Heart right ventricle (tissue), 16 donors: Measurements from ENCODE around the gene EEIG2. TPM values are rescaled to one million over a fixed set of nuclear protein-coding genes. Genes with fewer than 3 reads are reported as not detected.

ENCODE experiments used
- ATAC-seq, 8 donors: fragments of 200-7000 bp; cut with Tn5 transposase; one replicate each; pipeline ENCODE4 v1.9.1; 2020; ENCODE audit warnings: mild to moderate bottlenecking in 8 of 8, moderate library complexity in 8 of 8, moderate number of reproducible peaks in 1 of 8
- DNase-seq, 2 donors: peaks; one replicate each; pipeline ENCODE4 v3.0.0-alpha.2; 2020
- H3K27ac ChIP-seq, 10 donors: fragments of 200-600 bp; sonication (generic) in 2 of 10; one replicate each; pipeline versions ENCODE4 v1.5.0 to v1.8.0; 2020 to 2022; ENCODE audit warnings: mild to moderate bottlenecking in 3 of 10
- H3K27me3 ChIP-seq, 7 donors: fragments of 200-600 bp; one replicate each; pipeline ENCODE4 v1.8.0; 2021 to 2022; ENCODE audit warnings: mild to moderate bottlenecking in 2 of 7
- H3K36me3 ChIP-seq, 9 donors: fragments of 200-600 bp; sonication (generic) in 1 of 9; one replicate each; pipeline versions ENCODE4 v1.5.0 to v1.8.0; 2020 to 2022; ENCODE audit warnings: mild to moderate bottlenecking in 2 of 9
- H3K4me1 ChIP-seq, 9 donors: fragments of 200-600 bp; sonication (generic) in 1 of 9; one replicate each; pipeline versions ENCODE4 v1.5.0 to v1.8.0; 2020 to 2022; ENCODE audit warnings: mild to moderate bottlenecking in 4 of 9
- H3K4me3 ChIP-seq, 10 donors: fragments of 200-600 bp; sonication (generic) in 2 of 10; one replicate each; pipeline versions ENCODE4 v1.5.0 to v1.8.0; 2020 to 2022; ENCODE audit warnings: mild to moderate bottlenecking in 7 of 10, moderate library complexity in 2 of 10
- H3K9me3 ChIP-seq, 11 donors: fragments of 200-600 bp in 10 of 11; sonication (generic) in 2 of 11; one replicate each; pipeline versions ENCODE4 v1.5.0 to v1.8.0; 2013 to 2022; ENCODE audit warnings: mild to moderate bottlenecking in 2 of 11, control low read depth in 1 of 11, moderate library complexity in 1 of 11
- WGBS, 2 donors: extraction: QIAGEN DNeasy Blood & Tissue Kit; methylation state at CpG; one replicate each; pipeline ENCODE4 v1.1.7; 2013; ENCODE audit warnings: inconsistent platforms in 1 of 2; 5-methylcytosine and 5-hydroxymethylcytosine counted together
- intact Hi-C, 10 donors: fragments of 100-400 bp; cut with DNase I; formaldehyde crosslinking; loops; one replicate each; pipeline versions ENCODE4 v1.11.1 to v1.14.2; 2022
- polyA plus RNA-seq, 2 donors: library from polyadenylated mRNA; stranded (reverse); fragments of 200-250 nt; gene quantifications; one replicate each; pipeline ENCODE4 v1.2.3, GENCODE V29; 2013
- total RNA-seq, 10 donors: library from RNA; stranded (reverse); fragmentation: NEBNext Ultra II Directional in 3 of 10; extraction: Animal tissue kit (Norgen Biotek cat#: 25700) in 3 of 10; gene quantifications; one replicate each; pipeline versions ENCODE4 v1.2.1 to v1.2.4, GENCODE V29; 2021 to 2023
- TF ChIP-seq, protein P1 (sequence below), 9 donors: fragments of 200-600 bp; sonication (generic) in 2 of 9; IDR thresholded peaks; one replicate each; pipeline versions ENCODE4 v1.5.0 to v1.8.0; 2021 to 2022; ENCODE audit warnings: antibody characterized with exemption in 9 of 9, mild to moderate bottlenecking in 5 of 9, moderate library complexity in 1 of 9
- donor health status: Arrhythmogenic right ventricular cardiomyopathy.
- donor health status: ischemic (EF 13 %, LVEDD 7.1; RV severe dilation, severe dysfunction).
- donor health status: healthy with polysubstance abuse.
- donor health status: DM: no; HTN: yes; CAD: no.
- donor health status: DM: no; HTN: no; CAD: no.
- donor health status: ischemic (EF 25% LVEDD 6.9; RV normal size, moderate dysfunction).
- donor health status: ischemic (EF 25% LVEDD 5.7; RV mildly dilated, moderate dysfunction).
- donor health status: healthy.
- donor health status: DM: yes; HTN: yes; CAD: no.
- donor health status: Ischemic cardiomyopathy.
- donor health status: ischemic (EF 35%, LVEDD 5.7; RV mildly dilated, moderate dysfunction).
- donor health status: nonischemic (EF 11% LVEDD 7.7; RV severe dilation, severe dysfunction).
- donor health status: DM: yes; HTN: yes; CAD: no.
- donor health status: PGD.
- donor health status: ischemic (EF 29% LVEDD 5.4; RV normal size, mild dysfunction).
- donor health status: nonischemic (EF 23%, LVEDD 6.1; RV moderate dilation, normal function).

The EEIG2 gene
- total and polyA plus RNA-seq, 12 donors = 1.5 to 10.0 (median 5.4) TPM

GRCh38 chr1:108584428-108584856 lies 24.5 kb downstream of the EEIG2 start:
- DNase-seq (no peak), ATAC-seq (peak in 1 of 8 donors; percentile 40)
- TF ChIP-seq, protein P1, sequence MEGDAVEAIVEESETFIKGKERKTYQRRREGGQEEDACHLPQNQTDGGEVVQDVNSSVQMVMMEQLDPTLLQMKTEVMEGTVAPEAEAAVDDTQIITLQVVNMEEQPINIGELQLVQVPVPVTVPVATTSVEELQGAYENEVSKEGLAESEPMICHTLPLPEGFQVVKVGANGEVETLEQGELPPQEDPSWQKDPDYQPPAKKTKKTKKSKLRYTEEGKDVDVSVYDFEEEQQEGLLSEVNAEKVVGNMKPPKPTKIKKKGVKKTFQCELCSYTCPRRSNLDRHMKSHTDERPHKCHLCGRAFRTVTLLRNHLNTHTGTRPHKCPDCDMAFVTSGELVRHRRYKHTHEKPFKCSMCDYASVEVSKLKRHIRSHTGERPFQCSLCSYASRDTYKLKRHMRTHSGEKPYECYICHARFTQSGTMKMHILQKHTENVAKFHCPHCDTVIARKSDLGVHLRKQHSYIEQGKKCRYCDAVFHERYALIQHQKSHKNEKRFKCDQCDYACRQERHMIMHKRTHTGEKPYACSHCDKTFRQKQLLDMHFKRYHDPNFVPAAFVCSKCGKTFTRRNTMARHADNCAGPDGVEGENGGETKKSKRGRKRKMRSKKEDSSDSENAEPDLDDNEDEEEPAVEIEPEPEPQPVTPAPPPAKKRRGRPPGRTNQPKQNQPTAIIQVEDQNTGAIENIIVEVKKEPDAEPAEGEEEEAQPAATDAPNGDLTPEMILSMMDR (IDR thresholded peaks at IDR 0.05) = no peak
- Histone ChIP-seq H3K4me1 (peaks cover 5 to 45% (median 28%) of the 10 kb centered on the region in 9 donors), H3K9me3 (peaks cover 0 to 25% (median 13%) of the 10 kb centered on the region in 11 donors), H3K36me3 (no peaks in the 10 kb centered on the region), H3K4me3 (no peak overlapping the region), H3K27me3 (no peaks in the 10 kb centered on the region), H3K27ac (peak overlapping the region in 1 of 10 donors; percentile 60)
- intact Hi-C loops = no loop called here
- WGBS, 2 donors = 70 to 76% methylated on average over 5 of the region's 5 CpGs

DNA sequence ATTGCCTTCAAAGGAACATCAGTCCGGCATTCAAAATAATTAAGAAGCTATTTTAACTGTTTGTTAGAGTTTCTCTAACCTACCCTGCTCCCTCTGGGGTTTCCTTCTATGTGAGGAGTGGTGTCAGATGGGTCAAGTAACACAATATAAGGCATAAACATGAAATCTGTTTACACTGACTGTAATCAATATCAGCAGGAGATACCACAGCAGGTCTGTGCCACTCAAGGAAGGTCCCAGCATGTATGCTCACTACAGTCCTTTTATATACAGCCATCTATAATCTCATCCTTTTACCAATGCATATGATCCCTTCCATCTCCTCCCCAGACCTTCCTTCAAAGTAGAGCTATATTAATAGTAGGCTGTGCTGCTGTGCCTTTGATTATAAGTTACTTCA lies 25.4 kb downstream of the EEIG2 start:
- 44 to 48% methylated on average over 1 of the region's 1 CpG for WGBS, 2 donors
- Histone ChIP-seq H3K4me3 (no peak overlapping the region), H3K4me1 (peaks cover 5 to 53% (median 31%) of the 10 kb centered on the region in 9 donors), H3K27ac (peak overlapping the region in 6 of 10 donors; percentile 2 to 60 (median 20)), H3K27me3 (no peaks in the 10 kb centered on the region), H3K9me3 (peaks cover 0 to 17% (median 12%) of the 10 kb centered on the region in 11 donors), H3K36me3 (no peaks in the 10 kb centered on the region)
- intact Hi-C loops = no loop called here
- DNase-seq (no peak), ATAC-seq (peak in 3 of 8 donors; percentile 10 to 30 (median 19))
- TF ChIP-seq, protein P1 (IDR thresholded peaks at IDR 0.05) = no peak

- H3K4me1 ChIP-seq = peaks cover 4 to 55% (median 40%) of the 10 kb centered on the region in 9 donors
- intact Hi-C loops = no loop called here
These were observed 30.5 kb downstream of the EEIG2 start for GRCh38 chr1:108590441-108590840.

GRCh38 chr1:108590957-108591356 lies 31.1 kb downstream of the EEIG2 start:
- ATAC-seq (peak; percentile 68 to 90 (median 79)), DNase-seq (no peak)
- intact Hi-C loops = no loop called here
- Histone ChIP-seq H3K27ac (peak overlapping the region in 9 of 10 donors; percentile 49 to 80 (median 71)), H3K27me3 (no peaks in the 10 kb centered on the region), H3K9me3 (no peaks in the 10 kb centered on the region), H3K36me3 (no peaks in the 10 kb centered on the region), H3K4me1 (peaks cover 4 to 54% (median 40%) of the 10 kb centered on the region in 9 donors), H3K4me3 (peak overlapping the region in 1 of 10 donors; percentile 11)
- TF ChIP-seq, protein P1 (IDR thresholded peaks at IDR 0.05) = no peak
- 29 to 44% methylated on average over 3 of the region's 3 CpGs for WGBS, 2 donors

More at GRCh38 chr1:108590441-108590840, 30.5 kb downstream of the EEIG2 start:
- H3K27ac ChIP-seq = peak overlapping the region in 9 of 10 donors; percentile 41 to 80 (median 70)
- H3K4me3 ChIP-seq = peak overlapping the region in 1 of 10 donors; percentile 11
- no peaks in the 10 kb centered on the region for H3K36me3 ChIP-seq
- TF ChIP-seq, protein P1 (IDR thresholded peaks at IDR 0.05) = no peak
- H3K9me3 ChIP-seq = no peaks in the 10 kb centered on the region
- DNase-seq (peak in 1 of 2 donors; percentile 14), ATAC-seq (peak in 6 of 8 donors; percentile 18 to 69 (median 47))
- 7 to 10% methylated on average over 2 of the region's 2 CpGs for WGBS, 2 donors
- H3K27me3 ChIP-seq = no peaks in the 10 kb centered on the region
